Measurements from ENCODE around the gene MB.

The MB gene

DNA sequence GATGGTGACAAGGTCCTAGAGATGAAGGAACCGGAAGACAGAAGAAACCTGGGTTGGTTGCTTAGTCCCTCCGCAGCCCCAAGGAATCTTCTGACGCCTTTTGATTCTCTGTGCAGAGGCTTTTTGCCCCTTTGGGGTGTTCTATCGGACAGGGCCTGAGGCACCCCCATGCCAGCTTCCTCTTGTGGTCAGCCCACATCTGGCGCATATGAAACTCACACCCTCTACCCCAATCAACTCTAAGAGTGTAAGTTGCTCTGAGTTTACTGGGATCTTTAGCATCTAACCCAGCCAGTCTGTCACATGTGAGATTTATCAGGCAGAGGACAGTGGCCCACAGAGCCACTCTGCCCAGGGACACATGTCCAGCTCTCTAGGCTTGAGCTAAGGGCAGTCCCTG lies 59.1 kb downstream of the MB start:
- H3K9me3 ChIP-seq, result no peaks in the 10 kb centered on the region
- H3K4me1 ChIP-seq (ENCODE audit: control insufficient read depth in 1 of 2, insufficient read depth in 1 of 2, low read depth in 1 of 2, low read length in 1 of 2), result no peaks in the 10 kb centered on the region
- H3K36me3 ChIP-seq, result no peaks in the 10 kb centered on the region
- H3K4me3 ChIP-seq (ENCODE audit: low read depth in 1 of 2, low read length in 1 of 2), result no peak overlapping the region
- peaks cover 8% of the 10 kb centered on the region for H3K27me3 ChIP-seq
- TF ChIP-seq CTCF (IDR thresholded peaks at IDR 0.05), result no peak
- no peak overlapping the region for H3K27ac ChIP-seq

Measured in neutrophil (primary cell).